K562 (cell line): ENCODE data around the gene RFLNA. TPM values are rescaled to one million over a fixed set of nuclear protein-coding genes. Genes with fewer than 3 reads are reported as not detected.
A peak's percentile ranks its signal among the peaks of the same experiment; 100 is the strongest.

ENCODE experiments used
- ATAC-seq: fragments of 200-7000 bp; cut with Tn5 transposase; 3 replicates; pipeline ENCODE4 v1.9.1; 2020; ENCODE audit warnings: moderate library complexity
- BruUV-seq: library from RNA; stranded (reverse); fragments of 400-500 nt; replicated peaks from 2 replicates; lab custom pipeline; 2021; lab: Mats Ljungman, UMichigan
- CTCF ChIA-PET: fragments of 300-600 bp; formaldehyde crosslinking; extraction: SDS; loops from one replicate; lab custom pipeline; 2021; ENCODE audit warnings: low intra/inter-chr PET ratio; lab: Yijun Ruan, JAX
- POLR2A ChIA-PET: fragments of 300-600, 350-650 bp; sonication (Branson Sonifier 250); formaldehyde crosslinking; extraction: SDS; loops from one replicate; lab custom pipeline; 2021; ENCODE audit warnings: antibody characterized with exemption, inconsistent platforms; lab: Yijun Ruan, JAX
- DNase-seq, 4 experiments: peaks; one replicate each; pipeline versions ENCODE4 v3.0.0 to v3.0.0-alpha.2; 2011 to 2018; ENCODE audit warnings: low spot score in 3 of 4, mixed read lengths in 3 of 4; ENCODE audit errors: extremely low read depth in 1 of 4
- FAIRE-seq: peaks from 2 replicates; lab custom pipeline; 2011; peaks lifted over from hg19 to GRCh38; lab: Jason Lieb, UNC
- H2AFZ ChIP-seq: 2 replicates; pipeline ENCODE4 v1.6.0; 2011; ENCODE audit warnings: low read depth, low read length, control low read depth, inconsistent platforms
- H3K27ac ChIP-seq: fragments of 200-600 bp; 3 replicates; pipeline ENCODE4 v1.8.0; 2011; ENCODE audit warnings: low read depth, mild to moderate bottlenecking, control low read depth, inconsistent platforms, low read length, moderate library complexity, mixed read lengths; ENCODE audit errors: extremely low read depth
- H3K27me3 ChIP-seq, 2 experiments: fragments of 300-600 bp in 1 of 2; 2 replicates in 1 of 2; 3 replicates in 1 of 2; pipeline versions ENCODE4 v1.6.0 to v1.8.0; 2011; ENCODE audit warnings: inconsistent platforms in 2 of 2, low read length in 2 of 2, mild to moderate bottlenecking in 1 of 2, mixed read lengths in 1 of 2, moderate library complexity in 1 of 2; ENCODE audit not compliant: control insufficient read depth in 2 of 2, insufficient read depth in 2 of 2
- H3K36me3 ChIP-seq: fragments of 300-600 bp; 3 replicates; pipeline ENCODE4 v1.8.0; 2011; ENCODE audit warnings: mild to moderate bottlenecking, low read length, inconsistent platforms; ENCODE audit not compliant: control insufficient read depth, insufficient read depth
- H3K4me1 ChIP-seq, 2 experiments: fragments of 200-600 bp in 1 of 2; replicated peaks in 1 of 2; 2 replicates in 1 of 2; 3 replicates in 1 of 2; pipeline versions ENCODE4 v1.5.1 to v1.8.0; 2011; ENCODE audit warnings: inconsistent platforms in 2 of 2, low read length in 2 of 2, mild to moderate bottlenecking in 1 of 2, mixed read lengths in 1 of 2, moderate library complexity in 1 of 2; ENCODE audit not compliant: control insufficient read depth in 2 of 2, insufficient read depth in 2 of 2
- H3K4me2 ChIP-seq: 2 replicates; pipeline ENCODE4 v1.6.1; 2011; ENCODE audit warnings: low read length, control low read depth, inconsistent platforms, mixed read lengths; ENCODE audit not compliant: insufficient read depth
- H3K4me3 ChIP-seq: fragments of 200-600 bp; sonication (generic), shearing (Covaris generic); 2 replicates; pipeline ENCODE4 v1.5.1; 2016; ENCODE audit warnings: control low read depth, inconsistent platforms
- H3K79me2 ChIP-seq: fragments of 200-600 bp; 3 replicates; pipeline ENCODE4 v1.8.0; 2011; ENCODE audit warnings: low read length, inconsistent platforms; ENCODE audit not compliant: control insufficient read depth, insufficient read depth
- H3K9ac ChIP-seq, 2 experiments: 2 replicates each; pipeline versions ENCODE4 v1.6.0 to v1.6.1; 2011; ENCODE audit warnings: low read depth in 2 of 2, low read length in 2 of 2, control low read depth in 1 of 2, inconsistent platforms in 1 of 2, mild to moderate bottlenecking in 1 of 2, mixed read lengths in 1 of 2; ENCODE audit not compliant: insufficient read depth in 1 of 2
- H3K9me1 ChIP-seq: one replicate; pipeline ENCODE4 v1.6.0; 2011; ENCODE audit warnings: inconsistent platforms, mild to moderate bottlenecking, low read length, moderate library complexity; ENCODE audit not compliant: control insufficient read depth, insufficient read depth
- H3K9me3 ChIP-seq: replicated peaks from 2 replicates; pipeline ENCODE4 v1.5.1; 2011; ENCODE audit warnings: low read depth, low read length, inconsistent platforms; ENCODE audit not compliant: control insufficient read depth, insufficient read depth
- H4K20me1 ChIP-seq: replicated peaks from 2 replicates; pipeline ENCODE4 v1.6.1; 2011; ENCODE audit warnings: low read length, inconsistent platforms, mixed read lengths; ENCODE audit not compliant: control insufficient read depth, insufficient read depth
- EP400 ChIP-seq: fragments of 450-650 bp; IDR thresholded peaks from 2 replicates; pipeline ENCODE4 v1.6.1; 2017; ENCODE audit warnings: antibody characterized with exemption, mild to moderate bottlenecking, moderate library complexity
- NFE2 ChIP-seq: IDR thresholded peaks from 2 replicates; pipeline ENCODE4 v1.6.1; 2014; ENCODE audit warnings: antibody characterized with exemption, low read depth
- POLR2G ChIP-seq: fragments of 200-400 bp; formaldehyde crosslinking; IDR thresholded peaks from 2 replicates; pipeline ENCODE4 v1.6.1; 2017; ENCODE audit warnings: low read depth, mild to moderate bottlenecking, antibody characterized with exemption, low read length, moderate library complexity
- ZFP36 ChIP-seq: fragments of 150-350 bp; IDR thresholded peaks from 2 replicates; pipeline ENCODE4 v1.6.1; 2018; ENCODE audit warnings: low read length, low read depth; ENCODE audit not compliant: partially characterized antibody
- WGBS: fragments of 100-300 bp; shearing (Covaris generic); methylation state at CpG from one replicate; pipeline ENCODE4 v1.1.6; 2016; ENCODE audit warnings: low coverage, mixed read lengths; ENCODE audit not compliant: insufficient coverage; ENCODE audit errors: missing lambda C conversion rate; 5-methylcytosine and 5-hydroxymethylcytosine counted together
- in situ Hi-C: fragments of 300-500 bp; cut with MboI; formaldehyde crosslinking; loops from 4 replicates; pipeline ENCODE4 v1.15.0; 2018; ENCODE audit warnings: inconsistent platforms, mixed read lengths
- intact Hi-C: fragments of 100-400 bp; cut with micrococcal nuclease; formaldehyde crosslinking; loops from 2 replicates; pipeline ENCODE4 v1.14.2; 2022
- polyA plus RNA-seq, 8 experiments: library from polyadenylated mRNA; depleted of rRNA in 4 of 8; stranded (reverse) in 5 of 8; unstranded in 3 of 8; fragments of >200 nt; fragmentation: Nextera tagmentation in 2 of 8; fragmentation: Illumina TruSeq in 1 of 8; extraction: Ambion mirVana in 2 of 8; extraction: Trizol in 1 of 8; gene quantifications; 2 replicates each; pipeline versions ENCODE4 v1.2.1 to v1.2.3, GENCODE V29; 2011 to 2014; ENCODE audit warnings: inconsistent platforms in 1 of 8, missing spikeins in 1 of 8
- total RNA-seq, 7 experiments: library from RNA; depleted of rRNA in 6 of 7; stranded (reverse); fragments of >200 nt in 6 of 7; fragmentation: Illumina TruSeq in 2 of 7; extraction: Trizol in 2 of 7; gene quantifications; 2 replicates each; pipeline versions ENCODE4 v1.2.1 to v1.2.3, GENCODE V29; 2011 to 2021; ENCODE audit warnings: low replicate concordance in 1 of 7

RFLNA gene
- total and polyA plus RNA-seq, 9 of the 15 experiments (the other 6 are each of a cell fraction or from before 2014, with no cell fraction given): not detected

GRCh38 chr12:124344526-124344925 is 49.6 kb downstream of the RFLNA start:
- Histone ChIP-seq H3K79me2 (no peaks in the 10 kb centered on the region), H4K20me1 (no peaks in the 10 kb centered on the region; the same call in 1 of the 2 replicates), H3K9ac (no peak overlapping the region), H3K36me3 (peaks cover 69% of the 10 kb centered on the region; the same call in 2 of the 3 replicates), H3K9me3 (no peaks in the 10 kb centered on the region), H3K9me1 (no peaks in the 10 kb centered on the region), H3K27me3 (no peaks in the 10 kb centered on the region), H3K4me1 (no peaks in the 10 kb centered on the region; a peak in 2 of 5 replicates), H3K4me3 (no peak overlapping the region), H3K4me2 (no peak overlapping the region), H2AFZ (no peak overlapping the region), H3K27ac (no peak overlapping the region)
- DNase-seq: no peak
- 97% methylated on average over 27 of the region's 38 CpGs for WGBS
- no peak for ATAC-seq
- CTCF ChIA-PET: no interaction called here
- BruUV-seq: no TSS peak
- FAIRE-seq: no peak
- in situ Hi-C loops: no loop called here
- POLR2A ChIA-PET: interaction anchor here (0.6 kb wide), 1 partner anchor 127 kb away, joined by 3 read pairs; no protein-coding TSS in a partner anchor
- intact Hi-C loops: no loop called here
- TF ChIP-seq POLR2G: peak; percentile 43
- TF ChIP-seq EP400: no peak

GRCh38 chr12:124345795-124346194 is 50.9 kb downstream of the RFLNA start:
- Histone ChIP-seq H3K36me3 (peaks cover 67% of the 10 kb centered on the region; the same call in 2 of the 3 replicates), H4K20me1 (no peaks in the 10 kb centered on the region; the same call in 1 of the 2 replicates), H3K79me2 (no peaks in the 10 kb centered on the region), H3K4me2 (no peak overlapping the region), H3K9me3 (no peaks in the 10 kb centered on the region), H3K9ac (no peak overlapping the region), H3K27me3 (no peaks in the 10 kb centered on the region), H3K4me3 (no peak overlapping the region), H2AFZ (no peak overlapping the region)
- POLR2A ChIA-PET: interaction anchor here (0.6 kb wide), 1 partner anchor 644 kb away, joined by 3 read pairs; no protein-coding TSS in a partner anchor
- FAIRE-seq (no peak), DNase-seq (no peak), ATAC-seq (no peak)
- no TSS peak for BruUV-seq
- intact Hi-C loops: no loop called here
- in situ Hi-C loops: no loop called here
- peak; percentile 19 for TF ChIP-seq ZFP36
- TF ChIP-seq NFE2: no peak
- TF ChIP-seq, all 486 proteins: peak for 1
- no peak overlapping the region for H3K27ac ChIP-seq
- H3K4me1 ChIP-seq: no peaks in the 10 kb centered on the region; a peak in 2 of 5 replicates
- CTCF ChIA-PET: no interaction called here
- no peaks in the 10 kb centered on the region for H3K9me1 ChIP-seq
- WGBS: 92% methylated on average over 9 of the region's 13 CpGs
